NCI-H2107 (cell line): Measurements from ENCODE around the gene PRRC2C.
A peak's percentile ranks its signal among the peaks of the same experiment; 100 is the strongest.
"Not testable (repeated sequence)": the region's sequence is repeated elsewhere in the genome, so short reads cannot be mapped to it uniquely, and the experiment has no call there.

ENCODE experiments used
- DNase-seq: peaks from one replicate; lab custom pipeline; 2025; lab: John Stamatoyannopoulos, UW

The PRRC2C gene

DNA sequence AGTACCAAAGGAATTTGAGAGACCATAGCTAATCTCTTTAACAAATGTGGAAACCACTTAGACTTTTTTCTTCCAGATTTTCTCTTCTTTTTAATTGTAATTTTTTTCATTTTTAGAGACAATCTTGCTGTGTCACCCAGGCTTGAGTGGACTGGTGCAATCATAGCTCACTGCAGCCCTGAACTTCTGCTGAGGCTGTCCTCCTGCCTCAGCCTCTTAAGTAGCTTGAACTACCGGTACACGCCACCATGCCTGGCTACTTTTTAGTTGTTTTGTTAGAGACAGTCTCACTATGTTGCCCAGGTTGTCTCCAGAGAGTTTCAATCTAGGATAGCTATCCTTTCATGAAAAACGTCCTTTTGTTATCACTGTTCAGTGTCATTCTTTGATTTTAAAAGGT lies 15.0 kb downstream of the PRRC2C start:
- no peak for DNase-seq

DNA sequence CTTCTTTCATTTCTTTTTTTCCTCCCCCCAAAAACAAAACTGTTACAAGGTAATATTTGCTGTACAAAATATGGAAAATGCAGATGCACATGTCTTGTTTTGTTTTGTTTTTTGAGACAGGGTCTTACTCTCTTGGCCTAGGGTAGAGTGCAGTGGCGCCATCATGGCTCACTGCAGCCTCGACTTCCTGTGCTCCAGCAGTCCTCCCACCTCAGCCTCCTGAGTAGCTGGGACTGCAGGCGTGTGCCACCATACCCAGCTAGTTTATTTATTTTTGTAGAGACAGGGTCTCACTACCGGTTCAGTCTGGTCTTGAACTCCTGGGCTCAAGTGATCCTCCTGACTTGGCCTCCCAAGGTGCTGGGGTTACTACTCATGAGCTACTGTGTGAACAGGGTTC lies 15.5 kb downstream of the PRRC2C start:
- DNase-seq, result no peak

DNA sequence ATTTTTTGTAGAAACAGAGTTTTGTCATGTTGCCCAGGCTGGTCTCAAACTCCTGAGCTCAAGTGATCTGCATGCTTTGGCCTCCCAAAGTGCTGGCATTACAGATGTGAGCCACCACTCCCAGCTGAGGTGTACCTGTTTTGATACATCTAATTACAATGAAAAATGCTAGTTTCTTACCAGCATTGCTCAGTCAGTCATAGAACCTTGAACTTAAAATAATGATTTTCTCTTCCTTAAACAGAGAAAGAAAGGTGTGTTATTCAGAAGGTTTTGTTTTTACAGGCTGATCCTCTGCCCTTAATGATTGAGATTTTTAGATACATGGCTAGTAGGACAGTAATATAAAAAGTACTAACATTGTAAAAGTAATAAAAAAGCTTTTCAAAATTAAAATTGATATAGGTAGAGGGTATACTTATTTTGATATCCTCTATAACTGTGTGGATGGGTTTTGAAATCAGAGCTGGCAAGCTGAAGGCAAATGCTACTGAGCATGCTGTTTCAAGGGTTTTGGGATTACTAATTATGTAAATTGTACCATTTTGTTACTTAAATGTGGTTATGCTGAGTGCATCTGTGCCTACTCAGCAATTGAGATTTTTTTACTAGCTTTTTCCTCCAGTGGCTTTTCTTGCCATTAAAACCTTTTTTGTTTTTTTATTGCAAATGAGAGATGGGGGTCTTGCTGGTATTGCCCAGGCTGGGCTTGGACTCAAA lies 16.1 kb downstream of the PRRC2C start:
- no peak for DNase-seq

DNA sequence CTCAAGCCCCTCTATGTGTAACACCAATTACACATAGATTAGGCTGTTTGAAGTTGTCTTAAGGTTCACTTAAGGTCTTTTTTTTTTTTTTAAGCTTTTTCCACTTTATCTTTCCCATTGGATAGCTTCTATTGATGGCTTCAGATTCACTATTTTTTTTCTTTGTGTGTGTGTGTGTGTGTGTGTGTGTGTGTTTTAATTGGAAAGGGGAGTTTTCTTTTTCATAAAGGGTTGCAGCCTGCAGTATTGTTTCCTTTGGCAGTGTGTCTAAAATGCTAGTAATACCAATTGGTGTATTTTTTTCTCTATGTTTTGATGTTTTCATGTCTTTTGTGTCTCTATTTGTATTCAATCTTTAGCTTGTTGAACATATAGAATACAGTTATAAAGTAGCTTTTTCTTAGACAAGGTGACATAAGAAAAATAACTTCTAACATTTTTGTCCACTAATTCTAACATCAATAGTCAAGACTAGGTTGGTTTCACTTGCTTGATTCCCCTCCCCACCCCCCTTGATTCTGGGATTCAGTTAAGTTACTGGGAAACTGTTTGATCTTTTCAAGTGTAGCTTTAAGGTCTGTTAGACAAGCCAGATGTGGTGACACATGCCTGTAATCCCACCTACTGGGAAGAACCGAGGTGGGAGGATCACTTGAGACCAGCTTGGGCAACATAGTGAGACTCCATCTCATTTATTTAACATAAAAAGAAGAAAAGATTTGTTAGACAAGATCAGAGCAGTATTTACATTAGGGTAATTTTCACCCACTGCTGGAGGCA lies 21.4 kb downstream of the PRRC2C start:
- no peak for DNase-seq

DNA sequence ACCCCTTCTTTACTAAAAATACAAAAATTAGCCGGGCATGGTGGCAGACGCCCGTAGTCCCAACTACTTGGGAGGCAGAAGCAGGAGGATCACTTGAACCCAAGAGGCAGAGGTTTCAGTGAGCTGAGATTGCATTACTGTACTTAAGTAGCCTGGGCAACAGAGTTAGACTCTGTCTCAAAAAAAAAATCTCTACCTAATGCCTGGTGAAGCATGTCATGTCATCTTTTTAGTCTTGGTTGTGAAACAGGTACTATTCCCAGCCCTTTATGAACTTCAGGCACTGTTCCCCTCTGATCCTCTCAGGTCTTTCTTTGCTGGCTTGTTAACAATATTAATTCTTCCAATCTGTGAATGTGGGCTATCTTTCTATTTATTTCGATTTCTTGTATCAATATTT lies 22.1 kb downstream of the PRRC2C start:
- DNase-seq, result no peak

DNA sequence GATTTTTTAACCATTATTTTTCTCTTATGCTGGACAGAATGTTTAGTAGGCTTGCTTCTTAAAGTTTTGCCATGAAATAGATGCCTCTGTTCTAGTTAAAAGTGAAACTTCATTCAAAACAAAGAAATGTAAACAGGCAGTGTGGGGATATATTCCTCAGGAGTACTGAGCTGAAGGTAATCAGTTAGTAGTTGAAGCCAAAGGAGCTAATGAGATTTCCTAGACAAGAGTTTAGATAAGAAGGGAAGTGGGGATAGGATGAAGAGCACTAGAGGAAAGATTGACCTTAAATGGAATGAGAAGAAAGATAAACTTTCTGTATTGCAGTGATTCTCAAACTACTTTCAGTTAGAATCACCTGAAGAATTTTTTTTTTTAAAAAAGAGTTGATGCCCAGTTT lies 23.9 kb downstream of the PRRC2C start:
- no peak for DNase-seq

DNA sequence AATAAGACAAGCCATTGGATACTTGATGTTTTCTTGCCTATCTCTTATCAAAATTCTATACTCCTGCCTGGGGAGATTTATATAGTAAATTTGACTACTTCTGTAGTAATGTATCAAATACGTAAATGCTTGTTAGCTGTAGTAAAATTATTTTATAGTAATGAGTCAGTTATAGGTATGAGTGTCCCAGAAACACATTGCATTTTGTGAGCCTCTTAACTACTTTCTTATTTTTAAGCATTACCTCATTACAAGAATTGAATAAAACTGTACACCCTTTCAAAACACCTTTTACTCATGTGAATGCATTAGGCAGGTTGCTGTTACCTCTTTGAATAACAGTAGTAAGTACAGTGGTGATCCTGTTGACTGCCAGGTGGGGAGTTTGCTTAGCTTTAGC lies 28.4 kb downstream of the PRRC2C start:
- DNase-seq, result no peak

DNA sequence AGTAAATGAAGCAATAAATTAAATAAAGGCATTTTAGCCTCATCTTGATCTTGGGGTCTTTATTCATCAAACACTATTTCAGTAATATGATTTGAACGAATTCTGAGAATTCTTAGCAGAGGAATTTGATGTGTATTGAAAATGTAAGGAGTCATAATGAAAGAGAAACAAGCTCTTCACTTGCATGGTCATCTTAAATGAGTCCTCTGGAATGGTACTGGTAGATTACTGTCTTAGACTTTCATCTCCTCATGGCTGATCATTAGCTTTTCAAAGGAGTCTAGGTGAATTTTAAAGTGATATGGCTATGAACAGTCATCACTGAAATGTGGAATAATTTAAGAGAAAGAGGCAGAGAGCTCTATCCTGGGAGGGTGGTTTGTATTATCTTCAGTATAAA lies 30.0 kb downstream of the PRRC2C start:
- no peak for DNase-seq

DNA sequence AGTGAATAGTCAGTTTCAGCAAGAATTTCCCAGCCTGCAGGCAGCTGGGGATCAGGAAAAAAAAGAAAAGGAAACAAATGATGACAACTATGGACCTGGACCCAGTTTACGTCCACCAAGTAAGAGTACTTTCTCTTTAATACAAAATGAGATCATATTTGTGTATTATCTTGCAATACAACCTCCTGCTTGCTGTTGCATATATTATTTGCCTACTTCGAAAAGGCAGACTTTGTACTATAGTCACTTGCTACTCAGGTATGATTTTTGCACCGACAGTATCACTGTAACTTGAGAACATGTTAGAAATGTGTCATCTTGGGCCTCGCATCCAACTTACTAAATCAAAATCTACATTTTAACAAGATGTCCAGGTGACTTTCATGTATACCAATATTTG lies 30.4 kb downstream of the PRRC2C start:
- no peak for DNase-seq

DNA sequence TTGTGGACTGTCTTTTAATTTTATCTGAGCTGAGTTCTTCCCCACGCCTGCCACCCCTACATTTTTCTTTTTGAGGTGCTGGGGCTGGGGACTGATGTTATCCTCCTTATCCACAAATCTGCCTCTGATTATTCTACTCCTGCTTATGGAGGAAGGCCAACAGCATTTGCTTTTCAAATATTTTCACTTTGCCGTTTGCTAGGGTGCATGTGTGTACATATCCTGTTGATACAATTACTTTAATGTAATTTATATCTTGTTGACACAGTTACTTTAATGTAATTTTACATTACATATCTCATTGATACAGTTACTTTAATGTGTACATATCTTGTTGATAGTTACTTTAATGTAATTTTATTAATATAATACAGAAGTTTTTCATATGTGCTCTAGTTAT lies 36.2 kb downstream of the PRRC2C start:
- DNase-seq, result no peak

DNA sequence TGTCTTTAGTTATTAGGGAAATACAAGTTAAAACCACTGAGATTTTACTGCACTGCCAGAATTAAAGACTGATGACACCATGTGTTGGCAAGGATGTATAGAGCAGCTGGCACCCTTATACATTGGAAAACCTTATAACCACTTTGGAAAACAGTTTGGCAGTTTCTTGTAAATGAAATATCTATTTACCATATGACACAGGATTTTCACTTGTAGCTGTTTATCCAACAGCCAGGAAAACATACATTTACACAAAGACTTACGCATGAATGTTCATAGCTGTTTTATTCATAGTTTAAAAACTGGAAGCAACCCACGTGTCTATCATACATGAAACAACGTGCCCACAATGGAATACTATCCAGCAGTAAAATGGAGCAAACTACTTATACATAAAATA lies 45.3 kb downstream of the PRRC2C start:
- DNase-seq, result no peak

DNA sequence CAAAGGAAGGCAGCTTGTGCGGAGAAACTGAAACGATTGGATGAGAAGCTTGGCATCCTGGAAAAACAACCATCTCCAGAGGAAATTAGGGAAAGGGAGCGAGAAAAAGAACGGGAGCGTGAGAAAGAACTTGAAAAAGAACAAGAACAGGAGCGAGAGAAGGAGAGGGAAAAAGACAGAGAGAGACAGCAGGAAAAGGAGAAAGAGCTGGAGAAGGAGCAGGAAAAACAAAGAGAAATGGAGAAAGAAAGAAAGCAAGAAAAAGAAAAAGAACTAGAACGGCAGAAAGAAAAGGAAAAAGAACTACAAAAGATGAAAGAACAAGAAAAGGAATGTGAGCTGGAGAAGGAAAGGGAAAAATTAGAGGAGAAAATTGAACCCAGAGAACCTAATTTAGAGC lies 47.2 kb downstream of the PRRC2C start:
- DNase-seq, result no peak

DNA sequence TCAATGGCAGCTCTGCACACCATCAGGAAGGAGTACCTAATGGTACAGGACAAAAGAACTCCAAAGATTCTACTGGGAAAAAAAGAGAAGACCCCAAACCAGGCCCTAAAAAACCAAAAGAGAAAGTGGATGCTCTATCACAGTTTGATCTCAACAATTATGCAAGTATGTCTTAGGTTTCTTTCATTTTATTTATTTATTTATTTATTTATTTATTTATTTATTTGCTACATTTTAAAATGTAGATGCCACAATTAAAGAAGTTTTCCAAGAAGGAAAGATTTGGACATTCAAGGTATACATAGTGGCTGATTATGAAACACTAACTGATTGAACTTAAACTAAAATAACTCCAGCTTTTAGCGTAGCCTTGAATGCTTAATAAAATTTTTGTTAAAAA lies 60.2 kb downstream of the PRRC2C start:
- no peak for DNase-seq

DNA sequence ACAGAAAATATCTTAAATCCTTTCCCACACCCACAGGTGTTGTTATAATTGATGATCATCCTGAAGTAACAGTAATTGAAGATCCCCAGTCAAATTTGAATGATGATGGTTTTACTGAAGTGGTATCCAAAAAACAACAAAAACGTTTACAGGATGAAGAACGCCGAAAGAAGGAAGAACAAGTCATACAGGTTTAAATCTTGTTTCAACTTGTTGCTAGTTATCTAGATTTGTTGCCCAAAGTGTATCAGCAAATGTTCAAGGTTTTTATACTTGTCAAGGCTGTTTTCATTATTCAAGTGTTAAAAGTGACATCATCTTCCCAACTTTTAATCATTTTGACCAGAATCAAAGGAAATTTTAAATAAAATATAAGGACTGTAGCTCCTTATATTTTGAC lies 64.7 kb downstream of the PRRC2C start:
- no peak for DNase-seq

DNA sequence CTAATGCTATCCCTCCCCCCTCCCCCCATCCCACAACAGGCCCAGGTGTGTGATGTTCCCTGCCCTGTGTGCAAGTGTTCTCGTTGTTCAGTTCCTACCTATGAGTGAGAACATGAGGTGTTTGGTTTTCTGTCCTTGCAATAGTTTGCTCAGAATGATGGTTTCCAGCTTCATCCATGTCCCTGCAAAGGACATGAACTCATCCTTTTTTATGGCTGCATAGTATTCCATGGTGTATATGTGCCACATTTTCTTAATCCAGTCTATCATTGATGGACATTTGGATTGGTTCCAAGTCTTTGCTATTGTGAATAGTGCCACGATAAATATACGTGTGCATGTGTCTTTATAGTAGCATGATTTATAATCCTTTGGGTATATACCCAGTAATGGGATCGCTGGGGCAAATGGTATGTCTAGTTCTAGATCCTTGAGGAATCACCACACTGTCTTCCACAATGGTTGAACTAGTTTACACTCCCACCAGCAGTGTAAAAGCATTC lies 65.3 kb downstream of the PRRC2C start:
- DNase-seq, result not testable (repeated sequence)

DNA sequence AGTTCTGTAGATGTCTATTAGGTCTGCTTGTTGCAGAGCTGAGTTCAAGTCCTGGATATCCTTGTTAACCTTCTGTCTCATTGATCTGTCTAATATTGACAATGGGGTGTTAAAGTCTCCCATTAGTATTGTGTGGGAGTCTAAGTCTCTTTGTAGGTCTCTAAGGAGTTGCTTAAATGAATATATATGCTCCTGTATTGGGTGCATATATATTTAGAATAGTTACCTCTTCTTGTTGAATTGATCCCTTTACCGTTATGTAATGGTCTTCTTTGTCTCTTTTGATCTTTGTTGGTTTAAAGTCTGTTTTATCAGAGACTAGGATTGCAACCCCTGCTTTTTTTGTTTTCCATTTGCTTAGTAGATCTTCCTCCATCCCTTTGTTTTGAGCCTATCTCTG lies 68.6 kb downstream of the PRRC2C start:
- peak; percentile 31 for DNase-seq

DNA sequence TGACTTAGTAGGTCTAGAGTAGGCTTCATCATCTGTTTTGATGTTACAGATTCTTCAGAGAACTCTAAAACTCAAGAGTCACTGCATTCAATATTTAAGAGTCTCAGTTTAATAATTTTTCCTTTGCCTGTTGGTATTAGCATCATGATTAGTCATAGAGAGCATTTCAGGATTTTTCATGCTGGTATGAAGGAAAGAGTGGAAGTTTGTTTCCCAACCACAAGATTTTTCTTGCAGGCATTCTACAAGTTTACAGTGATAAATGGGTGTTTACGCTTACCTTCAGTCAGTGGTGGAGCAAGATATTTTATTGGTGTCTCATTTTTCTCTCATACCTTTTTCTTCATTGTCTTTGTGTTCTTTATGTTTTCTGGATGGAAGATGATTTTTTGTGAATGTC lies 78.3 kb downstream of the PRRC2C start:
- DNase-seq, result no peak

DNA sequence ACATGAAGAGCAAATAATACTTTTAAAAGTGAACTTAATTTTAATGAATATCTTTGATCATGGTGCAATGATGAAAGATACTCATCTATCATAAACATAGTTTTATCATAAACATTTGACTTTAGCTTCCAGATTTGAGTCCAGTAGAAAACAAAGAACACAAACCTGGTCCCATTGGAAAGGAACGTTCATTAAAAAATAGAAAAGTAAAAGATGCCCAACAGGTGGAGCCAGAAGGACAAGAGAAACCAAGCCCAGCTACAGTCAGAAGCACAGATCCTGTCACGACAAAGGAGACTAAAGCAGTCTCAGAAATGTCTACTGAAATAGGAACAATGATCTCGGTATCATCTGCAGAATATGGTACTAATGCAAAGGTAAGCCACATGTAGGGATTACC lies 81.1 kb downstream of the PRRC2C start:
- DNase-seq, result no peak

DNA sequence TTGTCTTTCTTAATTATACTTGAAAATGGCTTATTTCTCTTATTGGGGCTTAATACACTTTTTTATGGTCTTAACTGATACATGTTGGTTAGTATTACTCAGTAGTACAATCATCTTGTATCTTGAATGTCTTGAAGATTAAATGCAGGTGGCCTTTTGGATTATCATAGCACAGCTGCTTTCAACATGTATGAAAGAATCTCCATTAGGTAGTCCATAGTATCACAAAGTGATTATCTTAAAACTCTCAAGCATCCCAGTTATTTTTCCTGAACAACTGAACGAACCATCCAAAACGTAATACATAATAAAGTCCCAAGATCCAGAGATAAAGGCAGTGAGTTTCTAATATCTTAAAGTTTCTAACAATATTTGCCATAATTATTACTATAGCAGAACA lies 85.0 kb downstream of the PRRC2C start:
- DNase-seq, result no peak

DNA sequence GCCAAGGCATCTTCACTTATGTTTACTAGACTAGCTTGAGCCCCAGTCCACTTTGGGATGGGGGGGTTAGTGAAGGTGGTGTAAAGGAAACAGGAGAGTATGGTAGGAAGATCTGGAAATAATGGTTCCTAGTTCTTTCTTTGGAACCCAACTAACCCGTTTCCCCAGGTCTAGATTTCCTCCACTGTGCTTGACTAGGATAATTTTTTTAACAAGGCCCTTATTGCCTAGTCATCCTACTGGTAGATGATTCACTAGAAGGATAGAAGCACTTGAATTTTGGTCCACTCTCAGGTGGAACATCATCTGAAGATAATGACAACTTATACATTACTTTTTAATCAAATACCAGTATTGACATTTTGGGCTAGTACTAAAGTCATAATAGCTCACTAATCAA lies 90.8 kb downstream of the PRRC2C start:
- DNase-seq, result no peak

DNA sequence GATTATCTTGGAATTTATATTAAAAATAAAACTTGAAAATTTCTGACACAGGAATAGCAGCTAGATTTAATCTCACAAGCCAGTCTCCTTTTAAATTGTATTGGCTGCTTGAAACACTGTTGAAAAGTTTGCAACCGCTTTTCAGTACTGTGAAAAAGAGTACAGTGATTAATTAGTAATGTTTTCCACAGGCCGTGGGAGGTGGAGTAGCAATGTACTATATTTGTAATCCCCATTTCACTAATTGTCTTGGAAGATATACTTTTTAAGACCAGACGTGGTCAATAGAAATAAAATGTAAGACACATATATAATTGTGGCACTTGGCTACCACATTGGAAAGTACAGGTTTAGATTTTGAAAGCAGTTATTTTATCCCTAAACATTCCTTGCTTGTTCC lies 95.9 kb downstream of the PRRC2C start:
- DNase-seq, result no peak

DNA sequence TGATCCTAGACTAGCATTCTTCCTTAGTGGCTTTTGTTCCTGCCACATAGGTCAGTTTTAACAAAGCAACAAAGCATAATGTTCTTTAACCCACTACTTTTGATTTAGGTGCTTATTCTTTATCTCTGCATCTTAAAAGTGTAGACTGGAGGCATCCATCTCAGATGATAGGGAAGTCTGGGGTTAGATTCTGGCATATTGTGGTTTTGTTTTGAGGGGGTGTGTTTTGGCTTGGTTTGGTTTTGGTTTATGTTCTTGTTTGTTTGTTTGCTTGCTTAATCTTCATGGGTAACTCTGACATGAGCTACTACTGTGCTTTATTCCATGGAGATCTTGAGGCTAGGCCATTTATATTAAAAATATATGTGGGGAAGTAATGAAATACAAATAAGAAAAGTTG lies 96.4 kb downstream of the PRRC2C start:
- no peak for DNase-seq

DNA sequence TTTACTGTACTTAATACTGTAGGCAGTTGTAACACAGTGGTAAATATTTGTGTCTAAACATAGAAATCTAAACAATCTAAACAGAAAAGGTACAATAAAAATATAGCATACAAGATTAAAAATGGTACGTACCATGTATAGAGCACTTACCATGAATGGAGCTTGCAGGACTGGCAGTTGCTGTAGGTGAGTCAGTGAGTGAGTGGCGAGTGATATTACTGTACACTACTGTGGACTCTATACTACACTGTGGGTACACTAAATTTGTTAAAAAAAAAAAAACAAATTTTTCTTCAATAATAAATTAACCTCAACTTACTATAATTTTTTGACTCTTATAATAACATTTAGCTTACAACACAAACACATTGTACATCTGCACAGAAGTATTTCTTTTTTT lies 97.3 kb downstream of the PRRC2C start:
- DNase-seq, result no peak
